HG03103 (cell line): ENCODE data around the gene M1AP.
"Not testable (repeated sequence)": the region's sequence is repeated elsewhere in the genome, so short reads cannot be mapped to it uniquely, and the experiment has no call there.

Experiments
- ATAC-seq: cut with Tn5 transposase; IDR thresholded peaks from one replicate; pipeline ENCODE4 v1.9.1; 2021; ENCODE audit warnings: low read depth; ENCODE audit not compliant: unreplicated experiment

The M1AP gene

GRCh38 chr2:74569686-74570085 is 78.4 kb downstream of the M1AP start:
- no peak for ATAC-seq

GRCh38 chr2:74567881-74568280 is 80.2 kb downstream of the M1AP start:
- no peak for ATAC-seq

- no peak for ATAC-seq
Observed at GRCh38 chr2:74566754-74567085, 81.4 kb downstream of the M1AP start.

GRCh38 chr2:74566076-74566753 is 81.9 kb downstream of the M1AP start:
- ATAC-seq = no peak

- no peak for ATAC-seq
Observed at GRCh38 chr2:74564222-74564621, 83.9 kb downstream of the M1AP start.

- ATAC-seq = no peak
Observed at GRCh38 chr2:74562126-74562775, 85.9 kb downstream of the M1AP start.

GRCh38 chr2:74561022-74561421 is 87.1 kb downstream of the M1AP start:
- not testable (repeated sequence) for ATAC-seq

GRCh38 chr2:74560591-74560990 is 87.5 kb downstream of the M1AP start:
- ATAC-seq = no peak

GRCh38 chr2:74559912-74560311 is 88.2 kb downstream of the M1AP start:
- ATAC-seq = no peak

- no peak for ATAC-seq
Observed at GRCh38 chr2:74558284-74559230, 89.6 kb downstream of the M1AP start.

- no peak for ATAC-seq
Observed at GRCh38 chr2:74556831-74557370, 91.2 kb downstream of the M1AP start.

GRCh38 chr2:74556159-74556558 is 92.0 kb downstream of the M1AP start:
- ATAC-seq = no peak

- ATAC-seq = no peak
Observed at GRCh38 chr2:74555610-74556103, 92.5 kb downstream of the M1AP start.

- ATAC-seq = no peak
Observed at GRCh38 chr2:74554820-74555531, 93.2 kb downstream of the M1AP start.

GRCh38 chr2:74553892-74554819 is 94.0 kb downstream of the M1AP start, which contains the start of the genes DOK1 and LOXL3:
TSS of gene DOK1 (plus strand) at chr2:74554720. CDS start at chr2:74554755, 35 bp downstream.
TSS of gene LOXL3 (minus strand) at chr2:74553942. CDS start at chr2:74552634, 1,308 bp downstream.
- ATAC-seq = peak; percentile 43

GRCh38 chr2:74552914-74553811 is 95.0 kb downstream of the M1AP start:
- ATAC-seq = no peak

- no peak for ATAC-seq
Observed at GRCh38 chr2:74551942-74552913, 95.9 kb downstream of the M1AP start.
